GM20000 (cell line): ENCODE data around the gene ZNF155.

Experiments
- DNase-seq: peaks from one replicate; pipeline ENCODE4 v3.0.0; 2012; ENCODE audit warnings: low spot score
- TF ChIP-seq, protein P1 (sequence below): IDR thresholded peaks from 2 replicates; pipeline ENCODE4 v1.5.1; 2012; ENCODE audit warnings: mild to moderate bottlenecking, control low read depth; ENCODE audit errors: extremely low read depth, missing control alignments

ZNF155 gene

DNA sequence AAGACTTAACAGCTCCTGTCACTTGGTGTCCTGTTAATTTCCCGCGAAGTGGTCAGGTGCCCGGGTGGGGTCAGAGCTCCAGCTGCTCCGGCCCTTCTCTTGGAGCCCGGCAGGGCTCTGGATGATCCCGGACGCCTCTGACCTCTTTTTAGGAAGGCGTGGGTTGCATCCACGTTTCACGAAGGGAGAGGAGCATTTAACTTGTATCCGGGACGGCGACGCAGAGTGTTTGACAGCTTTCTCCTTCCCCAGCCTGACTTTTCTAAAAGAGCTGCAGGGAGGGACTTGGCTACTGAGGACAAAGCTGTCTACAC is 656 bp downstream of the ZNF155 start:
- TF ChIP-seq, protein P1, sequence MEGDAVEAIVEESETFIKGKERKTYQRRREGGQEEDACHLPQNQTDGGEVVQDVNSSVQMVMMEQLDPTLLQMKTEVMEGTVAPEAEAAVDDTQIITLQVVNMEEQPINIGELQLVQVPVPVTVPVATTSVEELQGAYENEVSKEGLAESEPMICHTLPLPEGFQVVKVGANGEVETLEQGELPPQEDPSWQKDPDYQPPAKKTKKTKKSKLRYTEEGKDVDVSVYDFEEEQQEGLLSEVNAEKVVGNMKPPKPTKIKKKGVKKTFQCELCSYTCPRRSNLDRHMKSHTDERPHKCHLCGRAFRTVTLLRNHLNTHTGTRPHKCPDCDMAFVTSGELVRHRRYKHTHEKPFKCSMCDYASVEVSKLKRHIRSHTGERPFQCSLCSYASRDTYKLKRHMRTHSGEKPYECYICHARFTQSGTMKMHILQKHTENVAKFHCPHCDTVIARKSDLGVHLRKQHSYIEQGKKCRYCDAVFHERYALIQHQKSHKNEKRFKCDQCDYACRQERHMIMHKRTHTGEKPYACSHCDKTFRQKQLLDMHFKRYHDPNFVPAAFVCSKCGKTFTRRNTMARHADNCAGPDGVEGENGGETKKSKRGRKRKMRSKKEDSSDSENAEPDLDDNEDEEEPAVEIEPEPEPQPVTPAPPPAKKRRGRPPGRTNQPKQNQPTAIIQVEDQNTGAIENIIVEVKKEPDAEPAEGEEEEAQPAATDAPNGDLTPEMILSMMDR = no peak
- DNase-seq = no peak

DNA sequence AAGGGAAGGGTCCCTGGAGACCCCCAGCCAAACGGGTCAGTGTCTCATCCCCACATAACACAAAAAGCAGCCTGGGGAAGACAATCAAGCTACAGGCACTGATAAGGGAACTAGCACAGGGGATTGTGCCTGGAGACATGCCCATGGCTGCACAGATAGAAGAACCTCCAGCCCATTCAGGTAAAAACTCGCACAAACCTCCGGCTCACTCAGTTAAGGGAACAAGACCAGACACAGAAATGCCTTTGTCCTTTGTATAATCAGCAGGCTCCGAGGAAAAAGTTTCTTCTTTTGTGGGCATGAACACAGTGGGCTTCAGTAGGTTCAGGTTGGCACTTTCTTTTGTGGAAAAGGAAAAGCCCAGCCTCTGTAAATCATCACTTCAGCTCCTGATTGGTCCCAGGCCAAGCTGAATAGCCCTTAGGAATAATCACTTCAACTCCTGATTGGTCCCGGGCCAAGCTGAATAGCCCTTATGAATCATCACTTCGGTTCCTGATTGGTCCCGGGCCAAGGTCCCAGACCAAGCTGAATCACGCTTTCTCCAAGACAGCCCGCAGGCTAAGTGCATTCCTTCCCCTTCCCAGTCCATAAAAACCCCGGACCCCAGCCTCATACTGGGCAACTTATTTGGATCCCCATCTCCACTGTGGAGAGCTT is 13.8 kb downstream of the ZNF155 start:
- DNase-seq = no peak
- TF ChIP-seq, protein P1 = no peak

DNA sequence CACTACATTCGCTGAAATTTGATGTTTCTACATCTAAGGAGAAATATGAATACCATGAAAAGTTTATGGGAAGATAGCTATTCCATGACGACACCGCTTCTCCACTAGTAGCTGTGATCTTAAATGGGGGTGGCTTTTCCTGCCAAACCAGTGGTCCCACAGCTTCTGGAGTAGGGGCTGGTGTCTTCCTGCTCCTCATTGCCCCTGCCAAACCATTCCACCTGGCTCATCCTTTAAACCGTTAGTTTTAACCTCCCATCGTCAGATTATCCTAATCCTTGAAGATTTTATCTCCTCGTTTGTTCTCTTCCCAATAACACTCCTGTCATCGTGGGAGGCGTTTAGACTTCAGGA is 18.2 kb downstream of the ZNF155 start:
- TF ChIP-seq, protein P1 = no peak
- no peak for DNase-seq

DNA sequence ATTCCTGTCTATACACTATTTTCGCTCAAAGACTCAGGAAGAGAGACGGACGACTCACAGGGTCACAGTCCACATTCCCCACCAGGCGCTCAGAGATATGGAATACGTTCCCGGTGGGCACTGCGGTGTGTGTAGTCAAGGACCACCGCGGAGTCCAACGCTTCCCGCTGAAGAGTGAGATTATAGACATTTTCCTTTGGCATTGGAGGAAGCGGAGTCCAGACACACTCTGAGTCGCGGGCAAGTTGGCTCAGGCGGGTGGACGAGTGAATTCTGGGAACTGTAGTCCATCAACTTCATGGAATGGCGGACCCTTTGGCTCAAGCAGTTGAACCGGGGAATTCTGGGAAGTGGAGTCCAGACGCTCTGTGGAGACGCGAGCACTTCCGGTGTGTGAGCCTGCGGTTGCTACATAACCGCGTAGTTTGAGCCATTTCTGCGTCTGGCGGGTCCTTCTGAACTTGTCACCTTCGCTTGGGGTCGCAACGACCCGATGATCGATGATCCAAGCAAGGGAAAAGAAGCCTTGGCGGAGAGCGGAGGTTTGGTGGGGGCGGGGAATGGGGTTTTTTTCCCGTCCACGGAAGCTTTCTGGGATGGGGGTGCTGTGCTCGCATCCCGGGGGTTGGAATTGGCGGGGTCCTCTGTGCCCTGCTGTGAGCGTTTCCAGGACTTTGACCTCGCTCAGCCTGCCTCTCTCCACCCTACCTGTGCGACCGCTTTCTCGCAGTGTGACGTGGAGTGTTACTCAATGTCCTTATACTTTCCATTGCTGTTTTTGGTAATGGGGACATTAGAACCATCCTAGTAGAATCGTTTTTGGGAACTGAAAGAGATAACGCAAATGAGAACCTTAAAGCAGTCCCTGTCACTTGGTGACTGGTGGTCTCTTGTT is 18.8 kb downstream of the ZNF155 start, which contains the start of gene ZNF230:
TSS of gene ZNF230 (plus strand) at position 392 of the 895 bp plus-strand sequence. CDS start 4,122 bp downstream, outside the sequence.
- TF ChIP-seq, protein P1 = no peak
- peak; percentile 85 for DNase-seq

DNA sequence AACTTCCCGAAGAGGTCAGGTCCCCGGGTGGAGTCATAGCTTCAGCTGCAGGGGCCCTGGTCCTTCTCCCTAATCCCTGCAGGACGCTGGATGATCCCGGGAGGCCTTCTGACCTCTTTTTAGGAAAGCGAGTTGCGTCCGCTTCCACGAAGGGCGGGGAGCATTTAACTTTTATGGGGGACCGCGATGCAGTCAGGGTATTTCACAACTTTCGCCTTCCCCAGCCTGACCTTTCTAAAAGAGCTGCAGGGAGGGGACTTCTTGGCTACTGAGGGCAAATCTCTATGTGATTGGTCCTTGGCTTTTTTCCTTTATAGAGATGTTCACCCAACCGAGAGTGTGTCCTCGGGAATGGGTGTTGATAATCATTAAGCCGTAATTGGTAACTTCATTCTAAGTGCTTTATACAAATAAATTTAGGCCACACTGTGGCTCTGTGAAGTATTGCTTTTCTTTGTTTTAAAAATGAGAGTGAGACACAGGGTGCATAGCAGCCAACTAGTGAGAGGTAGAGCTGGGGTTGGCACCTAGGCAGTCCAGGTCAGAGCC is 19.5 kb downstream of the ZNF155 start:
- TF ChIP-seq, protein P1 = no peak
- peak; percentile 16 for DNase-seq

DNA sequence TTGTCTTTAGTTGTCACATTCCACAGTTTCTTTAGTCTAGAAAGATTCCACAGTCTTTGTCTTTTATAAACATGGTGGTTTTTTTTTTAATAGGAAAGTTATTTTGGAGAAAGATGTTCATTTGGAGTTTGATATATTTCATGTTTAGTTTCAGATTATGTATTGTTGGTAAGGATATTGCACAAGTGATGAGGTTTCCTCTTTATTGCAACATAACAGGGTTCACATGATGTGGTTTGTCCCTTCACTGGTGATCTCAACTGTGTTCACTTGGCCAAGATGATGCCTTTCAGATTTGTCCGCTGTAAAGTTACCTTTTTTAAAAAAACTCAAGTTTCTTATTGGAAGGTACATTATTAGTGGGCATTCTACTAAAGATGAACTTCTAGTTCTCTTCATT is 22.0 kb downstream of the ZNF155 start:
- TF ChIP-seq, protein P1 = no peak
- no peak for DNase-seq

DNA sequence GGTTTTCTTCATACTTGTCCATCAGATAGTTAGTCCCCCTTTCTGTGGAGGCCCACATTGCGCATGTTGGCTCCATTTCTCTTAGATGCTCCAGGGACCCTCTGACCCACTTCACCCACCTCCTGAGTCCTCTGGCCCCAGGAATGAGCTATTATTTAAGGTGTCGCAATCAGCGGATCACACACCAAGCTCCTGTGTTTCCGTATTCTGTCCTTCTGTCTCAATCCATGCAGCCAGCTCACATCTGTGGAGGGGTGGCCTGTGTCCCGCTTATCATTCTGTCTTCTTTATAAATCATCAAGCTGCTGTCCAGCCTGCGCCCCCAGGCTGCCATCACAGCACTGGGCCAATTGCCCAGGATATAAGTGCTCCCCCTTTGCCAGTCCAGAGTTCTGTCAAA is 23.5 kb downstream of the ZNF155 start:
- DNase-seq = no peak

More for the DNA sequence above, 23.5 kb downstream of the ZNF155 start:
- TF ChIP-seq, protein P1 = no peak
